H9 (cell line): ENCODE results near the gene ENO1. TPM values are rescaled to one million over a fixed set of nuclear protein-coding genes. Genes with fewer than 3 reads are reported as not detected.

ENCODE experiments used
- DNase-seq: peaks from one replicate; pipeline ENCODE4 v3.0.0-alpha.2; 2017
- H2AFZ ChIP-seq: one replicate; pipeline ENCODE4 v1.6.1; 2013; ENCODE audit warnings: mild to moderate bottlenecking, low read length, control low read depth, moderate library complexity
- H2AK5ac ChIP-seq: 2 replicates; pipeline ENCODE4 v1.6.1; 2013; ENCODE audit warnings: low read length, control low read depth, mixed read lengths; ENCODE audit not compliant: insufficient read length
- H2BK120ac ChIP-seq: one replicate; pipeline ENCODE4 v1.6.1; 2013; ENCODE audit warnings: low read depth, mild to moderate bottlenecking, low read length, control low read depth, inconsistent platforms; ENCODE audit not compliant: poor library complexity, severe bottlenecking
- H2BK12ac ChIP-seq: 2 replicates; pipeline ENCODE4 v1.6.1; 2013; ENCODE audit warnings: low read length, control low read depth, mixed read lengths, low read depth; ENCODE audit not compliant: insufficient read length
- H2BK15ac ChIP-seq: 2 replicates; pipeline ENCODE4 v1.6.1; 2013; ENCODE audit warnings: low read depth, low read length, control low read depth
- H2BK20ac ChIP-seq: one replicate; pipeline ENCODE4 v1.6.1; 2013; ENCODE audit warnings: low read depth, mild to moderate bottlenecking, low read length, control low read depth, inconsistent platforms; ENCODE audit not compliant: poor library complexity, severe bottlenecking
- H2BK5ac ChIP-seq: 2 replicates; pipeline ENCODE4 v1.6.1; 2013; ENCODE audit warnings: low read length, control low read depth, mixed read lengths; ENCODE audit not compliant: insufficient read length
- H3K14ac ChIP-seq: 2 replicates; pipeline ENCODE4 v1.6.1; 2013; ENCODE audit warnings: low read length, control low read depth; ENCODE audit not compliant: insufficient read depth
- H3K18ac ChIP-seq: 2 replicates; pipeline ENCODE4 v1.6.1; 2013; ENCODE audit warnings: low read depth, mild to moderate bottlenecking, mixed read lengths, low read length, control low read depth; ENCODE audit not compliant: insufficient read length
- H3K23ac ChIP-seq: 2 replicates; pipeline ENCODE4 v1.6.1; 2013; ENCODE audit warnings: low read length, control low read depth, mixed read lengths, low read depth; ENCODE audit not compliant: insufficient read length
- H3K23me2 ChIP-seq: 2 replicates; pipeline ENCODE4 v1.6.1; 2013; ENCODE audit warnings: low read depth, mild to moderate bottlenecking, mixed read lengths, low read length, control low read depth; ENCODE audit not compliant: insufficient read length, poor library complexity, severe bottlenecking
- H3K27ac ChIP-seq: 2 replicates; pipeline ENCODE4 v1.5.1; 2013; ENCODE audit warnings: low read length, control low read depth, mixed read lengths, low read depth; ENCODE audit not compliant: insufficient read length
- H3K27me3 ChIP-seq: 2 replicates; pipeline ENCODE4 v1.6.1; 2013; ENCODE audit warnings: low read length, control low read depth, inconsistent platforms; ENCODE audit not compliant: insufficient read depth
- H3K4ac ChIP-seq: 2 replicates; pipeline ENCODE4 v1.6.1; 2013; ENCODE audit warnings: low read depth, mild to moderate bottlenecking, control low read depth, inconsistent platforms, low read length, moderate library complexity
- H3K4me1 ChIP-seq: 2 replicates; pipeline ENCODE4 v1.6.1; 2013; ENCODE audit warnings: low read length, control low read depth, inconsistent platforms; ENCODE audit not compliant: insufficient read depth
- H3K4me2 ChIP-seq: 2 replicates; pipeline ENCODE4 v1.6.1; 2013; ENCODE audit warnings: low read length, control low read depth, mixed read lengths; ENCODE audit not compliant: insufficient read length, insufficient read depth
- H3K56ac ChIP-seq: 2 replicates; pipeline ENCODE4 v1.6.1; 2013; ENCODE audit warnings: low read depth, mild to moderate bottlenecking, mixed read lengths, low read length, control low read depth; ENCODE audit not compliant: insufficient read length
- H3K79me1 ChIP-seq: 2 replicates; pipeline ENCODE4 v1.6.1; 2013; ENCODE audit warnings: low read depth, mild to moderate bottlenecking, moderate library complexity, low read length, control low read depth, inconsistent platforms; ENCODE audit not compliant: insufficient read depth, poor library complexity, severe bottlenecking
- H3K79me2 ChIP-seq: 2 replicates; pipeline ENCODE4 v1.6.1; 2013; ENCODE audit warnings: low read length, control low read depth, inconsistent platforms; ENCODE audit not compliant: insufficient read depth
- H3K9ac ChIP-seq: 2 replicates; pipeline ENCODE4 v1.6.1; 2013; ENCODE audit warnings: low read length, control low read depth, mixed read lengths; ENCODE audit not compliant: insufficient read length; ENCODE audit errors: extremely low read depth
- H3K9me3 ChIP-seq: one replicate; pipeline ENCODE4 v1.6.1; 2013; ENCODE audit warnings: low read depth, low read length, inconsistent platforms; ENCODE audit not compliant: control insufficient read depth
- H3T11ph ChIP-seq: one replicate; pipeline ENCODE4 v1.6.1; 2013; ENCODE audit warnings: mild to moderate bottlenecking, low read length, control low read depth, inconsistent platforms
- H4K20me1 ChIP-seq: one replicate; pipeline ENCODE4 v1.6.1; 2013; ENCODE audit not compliant: control insufficient read depth, insufficient read length, insufficient read depth
- H4K5ac ChIP-seq: 2 replicates; pipeline ENCODE4 v1.6.1; 2013; ENCODE audit warnings: low read depth, mild to moderate bottlenecking, mixed read lengths, low read length, control low read depth; ENCODE audit not compliant: insufficient read length
- H4K8ac ChIP-seq: replicated peaks from 2 replicates; pipeline ENCODE4 v1.6.1; 2013; ENCODE audit warnings: low read length, control low read depth, mixed read lengths, low read depth; ENCODE audit not compliant: insufficient read length
- H4K91ac ChIP-seq: 2 replicates; pipeline ENCODE4 v1.6.1; 2013; ENCODE audit warnings: low read depth, mild to moderate bottlenecking, moderate library complexity, mixed read lengths, low read length, control low read depth; ENCODE audit not compliant: insufficient read length
- H3K27ac Mint-ChIP-seq, 3 experiments: 2 replicates in 2 of 3; 3 replicates in 1 of 3; pipeline ENCODE4 v1.8.0; 2020 to 2021; ENCODE audit warnings: mixed read lengths in 3 of 3, mild to moderate bottlenecking in 1 of 3, moderate library complexity in 1 of 3
- H3K27me3 Mint-ChIP-seq: 2 replicates; pipeline ENCODE4 v1.8.0; 2021; ENCODE audit warnings: low read depth, mild to moderate bottlenecking, moderate library complexity, mixed read lengths
- H3K36me3 Mint-ChIP-seq, 3 experiments: 2 replicates in 2 of 3; 3 replicates in 1 of 3; pipeline ENCODE4 v1.8.0; 2020 to 2021; ENCODE audit warnings: low read depth in 3 of 3, mixed read lengths in 3 of 3; ENCODE audit not compliant: insufficient read depth in 1 of 3
- H3K4me1 Mint-ChIP-seq, 2 experiments: 2 replicates each; pipeline ENCODE4 v1.8.0; 2020; ENCODE audit warnings: mixed read lengths in 2 of 2
- H3K4me3 Mint-ChIP-seq, 2 experiments: 2 replicates in 1 of 2; 3 replicates in 1 of 2; pipeline ENCODE4 v1.8.0; 2020 to 2021; ENCODE audit warnings: mild to moderate bottlenecking in 2 of 2, mixed read lengths in 2 of 2, moderate library complexity in 1 of 2
- H3K9me3 Mint-ChIP-seq, 2 experiments: 2 replicates in 1 of 2; 3 replicates in 1 of 2; pipeline ENCODE4 v1.8.0; 2020; ENCODE audit warnings: mild to moderate bottlenecking in 2 of 2, mixed read lengths in 2 of 2, moderate library complexity in 1 of 2
- CTCF ChIP-seq: fragments of 200-600 bp; sonication (generic); conservative IDR thresholded peaks from 3 replicates; pipeline ENCODE4 v1.8.0; 2021; ENCODE audit warnings: antibody characterized with exemption, mild to moderate bottlenecking
- WGBS: extraction: QIAGEN DNeasy Blood & Tissue Kit; methylation state at CpG from one replicate; pipeline ENCODE4 v1.1.7; 2013; ENCODE audit warnings: missing lambda C conversion rate, low lambda C conversion rate, mixed read lengths; ENCODE audit not compliant: insufficient read length; ENCODE audit errors: extremely low coverage; 5-methylcytosine and 5-hydroxymethylcytosine counted together
- total RNA-seq: library from RNA; stranded (reverse); gene quantifications from 2 replicates; pipeline ENCODE4 v1.2.1, GENCODE V29; 2021

Gene ENO1
- total RNA-seq, 1 experiment from 2014 or later = 1,781 TPM

GRCh38 chr1:8914466-8914865, 36.0 kb upstream of the ENO1 start:
- no peak overlapping the region for H3K18ac ChIP-seq
- no peak overlapping the region for H3K27ac ChIP-seq
- H2BK15ac ChIP-seq = no peak overlapping the region
- no peak overlapping the region for H3T11ph ChIP-seq
- TF ChIP-seq CTCF = no peak
- Mint-ChIP-seq H3K4me3 (no peak overlapping the region), H3K9me3 (peaks cover 6 to 11% of the 10 kb centered on the region in 2 experiments), H3K36me3 (peaks cover 6 to 15% (median 12%) of the 10 kb centered on the region in 3 experiments; a peak in 6 of 7 replicates), H3K4me1 (peaks cover 33 to 42% of the 10 kb centered on the region in 2 experiments), H3K27ac (peak overlapping the region in 1 of 3 experiments; percentile 63; a peak in 1 of 7 replicates), H3K27me3 (peaks cover 8% of the 10 kb centered on the region; the same call in 1 of the 2 replicates)
- no peak overlapping the region for H3K56ac ChIP-seq
- no peaks in the 10 kb centered on the region for H3K9me3 ChIP-seq
- no peak overlapping the region for H3K14ac ChIP-seq
- no peaks in the 10 kb centered on the region for H3K23me2 ChIP-seq
- no peak overlapping the region for H4K5ac ChIP-seq
- no peak overlapping the region for H2BK20ac ChIP-seq
- no peak overlapping the region for H3K23ac ChIP-seq
- no peak overlapping the region for H2AFZ ChIP-seq
- H4K8ac ChIP-seq = no peak overlapping the region
- no peaks in the 10 kb centered on the region for H4K20me1 ChIP-seq
- no CpG with 5 or more reads among the region's 7 CpGs for WGBS
- H2AK5ac ChIP-seq = no peak overlapping the region
- no peak overlapping the region for H2BK5ac ChIP-seq
- no peak overlapping the region for H3K4ac ChIP-seq
- H3K4me2 ChIP-seq = no peak overlapping the region
- no peak overlapping the region for H4K91ac ChIP-seq
- H2BK120ac ChIP-seq = no peak overlapping the region
- H3K9ac ChIP-seq = no peak overlapping the region
- H3K79me1 ChIP-seq = no peaks in the 10 kb centered on the region
- no peaks in the 10 kb centered on the region for H3K79me2 ChIP-seq
- H3K27me3 ChIP-seq = no peaks in the 10 kb centered on the region
- no peak for DNase-seq
- no peak overlapping the region for H2BK12ac ChIP-seq
- H3K4me1 ChIP-seq = no peaks in the 10 kb centered on the region
